GM21526 (cell line): ENCODE results near the gene JMJD7.

Source experiments
- ATAC-seq: cut with Tn5 transposase; IDR thresholded peaks from one replicate; pipeline ENCODE4 v1.9.1; 2021; ENCODE audit warnings: moderate library complexity; ENCODE audit not compliant: unreplicated experiment, low FRiP score

Gene JMJD7

GRCh38 chr15:41839781-41840491, 12.0 kb downstream of the JMJD7 start:
- ATAC-seq, result no peak

DNA sequence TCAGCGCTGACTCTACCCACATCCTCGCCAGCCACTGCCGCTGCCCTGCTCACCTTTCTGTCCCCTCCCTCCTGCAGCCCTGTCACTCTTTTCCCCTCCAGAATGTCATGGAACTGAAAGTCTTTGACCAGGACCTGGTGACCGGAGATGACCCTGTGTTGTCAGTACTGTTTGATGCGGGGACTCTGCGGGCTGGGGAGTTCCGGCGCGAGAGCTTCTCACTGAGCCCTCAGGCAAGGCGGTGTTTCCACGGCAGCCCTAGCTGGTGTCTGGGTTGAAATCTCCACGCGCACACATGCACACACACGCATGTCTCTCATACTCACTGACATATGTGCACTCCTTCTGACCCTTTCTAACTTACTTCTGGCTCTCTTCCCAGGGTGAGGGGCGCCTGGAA, 12.8 kb downstream of the JMJD7 start:
- no peak for ATAC-seq

GRCh38 chr15:41841131-41841530, 13.2 kb downstream of the JMJD7 start:
- ATAC-seq, result no peak

DNA sequence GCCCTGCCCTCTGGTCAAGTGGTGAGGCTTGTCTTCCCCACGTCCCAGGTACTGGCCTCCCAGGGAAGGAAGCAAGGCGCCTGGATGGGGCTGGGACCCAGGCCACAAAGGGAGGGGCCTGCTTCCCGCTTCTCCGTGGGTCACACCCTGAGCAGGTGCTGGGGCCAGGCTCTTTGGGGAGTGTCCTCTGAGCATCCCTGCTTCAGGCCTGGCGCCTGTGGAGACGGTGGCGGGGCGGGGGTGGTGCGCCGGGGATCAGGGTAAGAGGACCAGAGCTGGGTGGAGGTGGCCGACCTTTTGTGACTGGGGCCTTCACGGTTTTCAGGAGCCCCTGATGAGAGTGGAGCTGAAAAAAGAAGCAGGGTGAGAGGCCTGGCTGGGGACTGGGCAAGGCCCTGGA, 14.3 kb downstream of the JMJD7 start:
- ATAC-seq, result no peak

DNA sequence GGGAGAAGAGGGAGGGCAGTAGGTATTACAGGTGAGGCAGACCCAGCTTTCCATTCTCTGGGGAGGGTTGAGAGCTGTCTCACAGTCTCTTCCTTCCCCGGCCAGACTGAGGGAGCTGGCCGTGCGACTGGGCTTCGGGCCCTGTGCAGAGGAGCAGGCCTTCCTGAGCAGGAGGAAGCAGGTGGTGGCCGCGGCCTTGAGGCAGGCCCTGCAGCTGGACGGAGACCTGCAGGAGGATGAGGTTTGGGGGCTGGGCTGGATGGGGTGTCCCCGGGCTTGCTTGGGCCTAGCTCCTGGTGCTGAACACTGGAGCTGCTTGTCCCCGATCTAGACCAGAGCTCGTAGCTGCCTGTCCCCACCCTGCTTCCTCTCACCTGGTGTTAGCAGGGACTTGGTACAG, 15.7 kb downstream of the JMJD7 start:
- no peak for ATAC-seq

- no peak for ATAC-seq
Measured at GRCh38 chr15:41844814-41845213, 16.9 kb downstream of the JMJD7 start.

DNA sequence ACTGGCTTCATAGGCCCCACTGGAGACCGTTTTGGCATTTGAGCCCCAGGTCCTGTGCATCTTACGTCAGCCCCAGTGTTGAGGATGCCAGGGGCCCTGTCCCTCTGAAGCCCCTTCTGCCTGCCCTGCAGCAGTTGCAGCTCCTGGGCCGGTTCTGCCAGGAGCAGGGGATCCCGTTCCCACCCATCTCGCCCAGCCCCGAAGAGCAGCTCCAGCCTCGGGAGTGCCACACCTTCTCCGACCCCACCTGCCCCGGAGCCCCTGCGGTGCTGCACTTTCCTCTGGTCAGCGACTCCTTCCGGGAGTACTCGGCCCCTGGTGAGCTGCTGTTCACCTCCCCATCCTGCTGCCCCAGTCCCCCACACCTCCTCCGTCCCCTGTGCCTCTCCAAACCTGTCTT, 19.3 kb downstream of the JMJD7 start:
- no peak for ATAC-seq

GRCh38 chr15:41847981-41848380, 20.1 kb downstream of the JMJD7 start:
- ATAC-seq, result no peak

GRCh38 chr15:41848631-41849030, 20.7 kb downstream of the JMJD7 start:
- ATAC-seq, result no peak

- no peak for ATAC-seq
Measured at GRCh38 chr15:41849204-41849603, 21.3 kb downstream of the JMJD7 start.

DNA sequence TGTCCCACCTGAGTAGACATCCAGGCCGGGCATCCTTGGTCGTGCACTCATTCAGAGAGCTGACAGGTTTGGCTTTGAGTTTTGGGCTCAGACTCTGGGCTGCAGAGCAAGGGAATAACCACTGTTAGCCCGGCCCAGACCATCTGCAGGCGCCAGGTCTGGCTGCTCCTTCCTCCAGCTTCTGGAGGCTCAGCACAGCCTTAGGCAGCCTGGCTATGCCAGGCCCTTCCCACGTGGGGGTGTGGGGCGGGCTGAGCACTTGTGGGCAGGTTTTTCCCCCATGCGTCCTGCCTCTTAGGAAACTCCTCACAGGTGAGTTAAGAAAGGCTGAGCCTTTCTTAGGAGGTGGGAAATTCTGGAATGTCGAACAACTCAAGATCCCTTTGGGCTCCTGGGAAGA, 22.0 kb downstream of the JMJD7 start:
- no peak for ATAC-seq

- no peak for ATAC-seq
Measured at GRCh38 chr15:41850482-41851166, 22.7 kb downstream of the JMJD7 start.

DNA sequence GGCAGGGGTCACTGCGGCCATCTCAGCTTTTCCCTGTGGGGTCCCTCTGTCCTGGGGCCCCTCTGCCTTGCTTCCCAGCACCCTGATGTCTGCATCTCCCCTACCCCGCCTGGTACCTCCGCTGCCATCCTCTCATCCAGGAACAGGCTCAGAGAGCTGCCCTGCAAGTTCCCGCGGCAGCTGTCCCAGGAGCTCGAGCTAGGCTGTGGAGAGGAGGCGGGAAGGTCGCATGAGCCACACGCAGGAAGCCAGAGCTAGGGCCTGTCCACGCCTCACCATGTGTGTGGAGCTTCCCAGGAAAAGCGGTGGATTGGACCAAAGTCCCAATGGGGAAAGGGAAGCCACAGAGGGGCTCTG, 23.3 kb downstream of the JMJD7 start:
- ATAC-seq, result no peak

DNA sequence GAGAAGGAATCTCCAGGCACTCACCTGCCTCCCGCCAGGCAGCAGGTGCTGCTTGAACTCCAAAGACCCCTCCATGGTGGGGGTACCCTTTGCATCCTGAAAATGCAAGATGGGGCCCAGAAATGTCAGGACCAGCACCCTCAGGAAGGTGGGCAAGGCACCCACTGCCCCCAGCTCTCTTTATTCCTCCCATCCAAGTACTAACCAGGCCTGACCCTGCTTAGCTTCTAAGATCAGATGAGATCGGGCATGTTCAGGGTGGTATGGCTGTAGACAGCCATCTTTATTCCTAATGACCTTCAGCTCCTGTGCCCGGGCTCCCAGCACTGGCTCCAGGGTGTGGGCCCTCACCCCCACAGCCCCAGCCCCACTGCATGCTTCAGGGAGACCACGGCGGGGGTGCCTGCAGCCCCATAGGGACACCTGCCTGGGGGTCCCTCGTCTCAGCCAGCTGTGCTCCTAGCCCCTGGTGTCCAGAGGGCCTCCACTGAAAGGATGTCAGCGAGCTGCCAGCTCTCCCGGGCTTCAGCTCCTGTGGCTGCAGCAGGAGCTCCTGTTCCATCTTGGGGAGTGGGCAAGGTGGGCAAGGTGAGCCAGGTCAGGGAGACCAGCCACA, 24.0 kb downstream of the JMJD7 start:
- no peak for ATAC-seq

GRCh38 chr15:41852736-41853590, 25.1 kb downstream of the JMJD7 start:
- no peak for ATAC-seq

DNA sequence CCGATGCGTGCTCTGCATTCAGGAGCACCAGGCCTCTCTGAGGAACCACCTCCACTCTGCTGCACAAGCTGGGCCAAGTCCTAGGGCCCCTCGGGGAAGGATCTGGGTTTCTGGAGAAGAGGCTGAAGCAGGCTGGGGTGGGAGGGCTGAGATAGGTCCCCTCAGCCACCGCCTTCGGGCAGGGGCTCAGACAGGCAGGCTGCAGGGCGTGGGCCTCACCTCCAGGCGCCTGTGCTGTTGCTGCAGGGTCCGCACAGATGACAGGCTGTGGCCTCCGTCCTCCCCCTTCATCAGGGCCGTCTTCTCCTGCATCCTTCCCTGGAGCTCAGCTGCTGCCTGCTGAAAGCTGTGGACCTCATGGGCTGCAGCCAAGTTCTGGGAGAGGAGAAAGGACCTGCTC, 25.9 kb downstream of the JMJD7 start:
- ATAC-seq, result no peak

- ATAC-seq, result no peak
Measured at GRCh38 chr15:41854443-41854842, 26.6 kb downstream of the JMJD7 start.

- no peak for ATAC-seq
Measured at GRCh38 chr15:41855261-41855961, 27.5 kb downstream of the JMJD7 start.

DNA sequence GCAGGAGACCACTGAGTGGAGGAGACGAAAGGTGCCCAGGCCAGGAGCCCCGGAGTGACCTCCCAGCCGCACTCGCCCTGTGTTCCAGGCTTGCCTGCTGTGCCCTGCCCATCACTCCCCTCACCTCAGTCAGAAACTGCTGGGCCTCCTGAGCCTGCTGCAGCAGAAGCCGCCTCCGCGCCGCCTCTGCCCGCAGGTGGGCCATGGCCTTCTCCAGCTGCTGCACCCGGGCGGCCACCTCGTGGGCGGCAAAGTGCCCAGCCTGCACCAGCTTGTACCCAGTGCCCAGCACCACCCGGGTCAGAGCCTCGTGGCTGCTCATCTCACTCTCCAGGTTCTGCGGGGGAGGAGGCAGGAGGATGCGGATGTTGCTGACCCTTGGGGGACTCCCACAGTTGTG, 28.4 kb downstream of the JMJD7 start:
- no peak for ATAC-seq

DNA sequence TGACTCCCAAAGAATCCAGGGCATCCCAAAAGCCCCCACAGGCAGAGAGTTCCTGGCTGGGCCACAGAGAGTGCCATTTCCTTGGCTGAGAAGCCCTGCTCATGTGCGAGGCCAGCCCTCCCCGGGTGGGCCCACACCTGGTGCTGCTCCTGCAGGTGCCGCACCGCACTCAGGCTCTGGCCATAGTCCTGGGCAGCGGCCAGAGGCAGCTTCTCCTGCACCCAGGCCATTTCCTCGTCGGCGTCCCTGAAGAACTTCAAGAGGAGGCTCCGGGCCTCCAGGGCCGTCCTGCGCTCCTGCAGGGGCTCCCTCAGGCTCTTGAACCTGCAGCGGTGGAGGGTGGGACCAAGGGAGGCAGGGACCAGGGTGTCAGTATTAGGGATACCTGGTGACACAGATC, 28.8 kb downstream of the JMJD7 start:
- no peak for ATAC-seq

DNA sequence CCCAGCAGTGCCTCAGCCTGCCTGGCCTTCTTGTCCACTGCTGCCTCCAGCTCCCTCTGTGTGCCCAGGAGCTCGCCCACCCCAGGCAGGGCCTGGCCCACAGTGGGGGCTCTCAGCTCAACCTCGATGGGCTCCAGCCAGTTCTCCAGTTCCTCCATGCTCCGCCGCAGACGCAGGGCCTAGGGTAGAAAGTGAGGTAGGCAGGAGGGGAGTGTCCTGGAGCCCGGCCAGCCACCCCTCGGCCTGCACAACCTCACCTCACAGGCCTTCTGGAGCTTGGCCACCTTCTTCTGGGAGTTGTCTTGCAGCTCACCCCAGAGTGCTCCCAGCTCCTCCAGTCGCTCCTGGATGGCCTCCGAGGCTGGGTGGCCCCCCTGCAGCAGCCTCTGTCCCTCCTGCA, 29.4 kb downstream of the JMJD7 start:
- ATAC-seq, result no peak
